ENCODE results near the gene FRMPD1. TPM values are rescaled to one million over a fixed set of nuclear protein-coding genes. Genes with fewer than 3 reads are reported as not detected.

The FRMPD1 gene
- total RNA-seq, 1 experiment from 2014 or later: not detected

DNA sequence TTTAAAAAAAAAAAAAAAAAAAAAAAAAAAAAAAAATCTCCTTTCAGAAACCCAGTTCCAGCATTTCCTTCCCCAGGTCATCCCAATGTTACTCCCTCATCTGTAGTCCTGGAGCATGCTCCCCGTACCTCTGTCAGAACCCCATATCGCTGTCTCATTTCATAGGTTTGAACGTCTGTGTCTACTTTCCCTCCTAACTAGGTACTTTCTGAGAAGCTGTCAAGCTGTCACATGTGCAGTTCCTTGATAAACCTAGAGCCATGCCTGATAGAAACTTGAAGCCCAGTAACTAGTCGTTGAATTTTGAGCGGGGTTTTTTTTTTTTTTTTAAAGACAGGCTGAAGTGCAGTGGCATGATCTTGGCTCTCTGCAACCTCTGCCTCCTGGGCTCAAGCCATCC, 118.6 kb downstream of the FRMPD1 start:
- DNase-seq (ENCODE audit: low read depth): no peak

DNA sequence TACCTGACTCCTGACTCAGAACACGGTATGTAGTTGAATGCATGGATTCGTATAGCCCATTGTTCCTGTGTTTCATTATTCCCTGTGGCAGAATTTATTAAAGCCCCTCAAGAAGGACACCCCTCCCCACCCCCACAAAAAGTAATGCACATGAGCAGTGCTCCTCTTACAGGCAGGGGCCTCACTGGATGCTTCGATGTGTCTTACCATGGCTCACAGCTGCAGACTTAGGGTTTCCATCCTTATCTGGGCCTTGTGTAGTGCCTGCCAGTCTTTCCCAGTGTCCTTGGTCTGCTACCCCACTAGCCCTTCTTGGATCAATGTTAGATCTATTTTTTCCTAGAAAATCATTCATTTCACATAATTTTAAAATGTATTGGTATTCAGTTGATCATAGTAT, 119.2 kb downstream of the FRMPD1 start:
- DNase-seq (ENCODE audit: low read depth): no peak

GRCh38 chr9:37775216-37775919, 124.6 kb downstream of the FRMPD1 start:
- peak; percentile 11 for DNase-seq (ENCODE audit: low read depth)

GRCh38 chr9:37776328-37776727, 125.6 kb downstream of the FRMPD1 start:
- peak; percentile 31 for DNase-seq (ENCODE audit: low read depth)

- DNase-seq (ENCODE audit: low read depth): no peak
Observed at GRCh38 chr9:37778534-37778933, 127.8 kb downstream of the FRMPD1 start.

- no peak for DNase-seq (ENCODE audit: low read depth)
Observed at GRCh38 chr9:37784291-37784615, 133.5 kb downstream of the FRMPD1 start.

DNA sequence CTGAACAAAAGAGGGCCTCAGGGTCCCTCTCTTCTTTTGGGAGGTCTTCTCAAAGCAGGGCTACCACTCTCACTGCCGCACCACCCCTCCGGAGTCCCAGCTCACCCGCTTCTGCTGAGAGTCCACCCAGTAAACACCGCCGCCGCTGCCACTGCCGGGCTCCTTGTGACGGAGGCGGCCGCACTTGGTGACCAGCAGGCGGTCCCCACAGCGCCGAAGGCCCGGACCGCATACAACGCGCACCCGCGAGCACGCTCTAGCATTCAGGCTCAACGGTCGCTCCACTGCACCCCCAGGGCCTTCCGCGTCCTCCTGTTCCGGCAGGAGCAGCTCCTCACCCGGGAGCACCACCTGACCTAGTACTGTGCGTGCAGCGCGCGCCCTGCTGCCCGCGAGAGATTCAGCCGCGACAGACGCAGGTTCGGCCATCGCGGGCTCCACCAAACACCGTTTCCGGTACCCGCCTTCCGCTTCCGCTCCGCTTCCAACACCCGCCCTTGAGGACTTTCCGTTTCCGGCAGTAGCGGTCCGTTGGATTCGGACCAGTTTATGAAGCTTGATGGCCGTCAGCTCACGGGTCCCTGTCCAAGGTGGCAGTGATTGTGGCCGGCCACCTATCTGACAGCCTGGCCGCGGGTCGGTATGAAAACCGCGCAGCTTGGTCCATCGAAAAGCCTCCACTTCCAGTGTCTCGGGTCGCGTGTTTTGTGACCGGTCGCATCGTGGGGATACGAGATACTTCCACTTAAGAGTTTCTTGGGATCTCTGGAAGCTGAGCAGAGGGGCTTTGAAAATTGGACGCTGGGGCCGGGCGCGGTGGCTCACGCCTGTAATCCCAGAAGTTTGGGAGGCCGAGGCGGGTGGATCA, 134.1 kb downstream of the FRMPD1 start, which contains the start of gene EXOSC3:
Gene EXOSC3 (minus strand): TSS at position 449 of the 868 bp plus-strand sequence. CDS start 20 bp downstream, at position 429.
- peak; percentile 86 for DNase-seq (ENCODE audit: low read depth)

DNA sequence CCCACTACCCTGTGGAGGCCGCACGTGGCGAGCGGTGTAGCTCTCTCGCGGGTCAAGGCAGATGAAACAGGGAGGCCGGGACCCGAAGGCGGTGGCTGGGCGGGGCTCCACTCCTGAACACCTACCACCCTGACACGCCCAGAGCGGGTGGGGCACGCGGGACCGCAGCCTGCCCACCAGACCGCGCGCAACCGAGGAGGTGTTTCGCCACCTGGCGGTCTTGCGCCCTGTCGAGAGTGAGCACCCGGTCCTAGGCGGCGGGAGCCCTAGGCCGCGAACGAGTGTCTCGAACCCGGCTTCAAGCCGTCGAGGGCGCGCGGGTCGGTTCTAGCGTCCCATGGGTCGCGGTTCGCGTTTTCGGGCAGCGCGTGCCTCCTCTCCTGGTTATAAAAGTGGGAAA, 136.3 kb downstream of the FRMPD1 start:
- no peak for DNase-seq (ENCODE audit: low read depth)

GRCh38 chr9:37788332-37788731, 137.6 kb downstream of the FRMPD1 start:
- DNase-seq (ENCODE audit: low read depth): no peak

- DNase-seq (ENCODE audit: low read depth): no peak
Observed at GRCh38 chr9:37790096-37790495, 139.3 kb downstream of the FRMPD1 start.

DNA sequence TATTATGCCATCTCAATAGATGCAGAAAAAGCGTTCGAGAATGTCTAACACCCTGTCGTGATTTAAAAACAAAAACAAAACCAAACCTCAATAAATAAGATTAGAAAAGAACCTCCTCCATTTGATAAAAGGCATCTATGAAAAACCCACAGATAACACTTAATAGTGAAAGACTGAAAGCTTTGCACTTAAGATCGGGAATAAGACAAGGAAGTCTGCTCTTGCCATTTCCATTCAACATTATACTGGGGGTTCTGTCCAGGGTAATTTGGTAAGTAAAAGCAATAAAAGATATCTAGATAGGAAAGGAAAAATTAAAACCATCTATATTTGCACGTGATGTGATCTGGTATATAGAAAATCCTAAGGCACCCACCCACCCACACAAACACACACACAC, 141.4 kb downstream of the FRMPD1 start:
- DNase-seq (ENCODE audit: low read depth): no peak

- no peak for DNase-seq (ENCODE audit: low read depth)
Observed at GRCh38 chr9:37796232-37796631, 145.5 kb downstream of the FRMPD1 start.

Other genes starting within 250 kb of the FRMPD1 start
- gene GRHPR, start 228.3 kb upstream of the FRMPD1 start, total RNA-seq (2014; rRNA removed; shearing (Covaris generic)): 139 and 149 TPM in 2 replicates
- gene ZBTB5, start 185.5 kb upstream of the FRMPD1 start, total RNA-seq (2014; rRNA removed; shearing (Covaris generic)): 5.1 and 5.7 TPM in 2 replicates
- gene POLR1E, start 165.0 kb upstream of the FRMPD1 start, total RNA-seq (2014; rRNA removed; shearing (Covaris generic)): 62.4 and 65.3 TPM in 2 replicates
- 2.9 and 5.9 TPM in 2 replicates for gene FBXO10, start 74.6 kb upstream of the FRMPD1 start, total RNA-seq (2014; rRNA removed; shearing (Covaris generic))
- 371 and 411 TPM in 2 replicates for gene TOMM5, start 58.4 kb upstream of the FRMPD1 start, total RNA-seq (2014; rRNA removed; shearing (Covaris generic))
- 2.8 and 3.0 TPM in 2 replicates for gene TRMT10B, start 102.9 kb downstream of the FRMPD1 start, total RNA-seq (2014; rRNA removed; shearing (Covaris generic))
- gene EXOSC3, start 134.1 kb downstream of the FRMPD1 start, total RNA-seq (2014; rRNA removed; shearing (Covaris generic)): 146 and 181 TPM in 2 replicates
- 5.2 and 10.8 TPM in 2 replicates for gene DCAF10, start 149.8 kb downstream of the FRMPD1 start, total RNA-seq (2014; rRNA removed; shearing (Covaris generic))